GM08714 (cell line): ENCODE results near the gene S100Z.
"Not testable (repeated sequence)": the region's sequence is repeated elsewhere in the genome, so short reads cannot be mapped to it uniquely, and the experiment has no call there.

Source experiments
- H3K4me3 ChIP-seq: fragments of 200-500 bp; sonication (Bioruptor generic); 2 replicates; pipeline ENCODE4 v1.5.1; 2014; ENCODE audit warnings: mild to moderate bottlenecking, low read length, inconsistent platforms
- ZNF274 ChIP-seq: IDR thresholded peaks from 2 replicates; pipeline ENCODE4 v1.6.1; 2012; ENCODE audit warnings: mild to moderate bottlenecking, low read depth, low read length

The S100Z gene

DNA sequence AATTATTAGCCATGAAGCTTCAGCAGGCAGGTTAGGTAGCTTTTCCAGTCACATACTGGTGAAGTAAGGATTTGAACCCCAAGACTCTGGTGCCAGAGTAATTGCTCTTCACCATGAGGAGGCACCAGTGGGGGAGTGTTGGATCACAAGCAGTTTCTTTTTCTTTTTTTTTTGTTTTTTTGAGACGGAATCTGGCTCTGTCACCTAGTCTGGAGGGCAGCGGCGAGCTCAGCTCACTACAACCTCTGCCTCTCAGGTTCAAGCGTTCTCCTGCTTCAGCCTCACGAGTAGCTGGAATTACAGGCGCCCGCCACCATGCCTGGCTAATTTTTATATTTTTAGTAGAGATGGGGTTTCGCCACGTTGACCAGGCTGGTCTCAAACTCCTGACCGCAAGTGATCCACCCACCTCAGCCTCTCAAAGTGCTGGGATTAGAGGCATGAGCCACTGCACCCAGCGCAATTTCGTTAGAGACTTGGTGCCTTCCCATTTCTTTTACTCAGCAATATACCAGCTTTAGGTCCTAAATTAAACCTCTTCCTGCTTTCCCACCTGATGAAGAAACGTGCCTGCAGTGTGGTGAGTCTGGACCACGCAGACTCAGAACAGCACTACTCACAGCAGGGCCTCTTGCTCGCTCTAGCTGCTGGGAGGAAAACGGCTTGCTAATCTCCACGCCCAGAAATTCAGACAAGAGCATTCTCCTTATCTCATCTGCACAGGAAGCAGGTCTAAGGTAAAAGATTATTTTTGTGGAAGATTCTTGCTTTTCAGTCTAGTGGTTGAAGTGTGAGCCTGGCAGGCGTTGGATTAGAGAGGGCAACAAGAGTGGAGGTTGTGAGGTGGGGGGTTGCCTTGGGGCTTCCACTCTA is at the start of gene S100Z:
Gene S100Z, plus strand, starts transcription at position 596 of the 873 bp plus-strand sequence. CDS start 25,346 bp downstream, outside the sequence.
- TF ChIP-seq ZNF274 = no peak
- no peak within 1 kb of the TSS for H3K4me3 ChIP-seq

DNA sequence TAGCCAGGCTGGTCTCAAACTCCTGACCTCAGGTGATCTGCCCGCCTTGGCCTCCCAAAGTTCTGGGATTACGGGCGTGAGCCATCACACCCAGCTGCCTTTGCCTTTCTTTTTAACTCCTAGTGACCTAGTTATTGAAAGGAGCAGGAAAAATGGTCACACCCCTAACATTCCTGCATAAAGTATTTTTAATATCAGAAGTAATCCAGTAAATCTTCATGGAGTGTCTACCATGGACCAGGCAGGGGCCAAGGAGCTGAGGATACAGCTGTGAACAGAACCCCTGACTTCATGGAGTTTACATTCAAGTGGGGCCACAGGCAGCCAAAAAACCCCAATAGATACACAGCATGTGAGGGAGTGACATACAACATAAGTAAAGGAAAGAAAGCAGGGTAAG is 49.2 kb upstream of the S100Z start:
- no peak overlapping the region for H3K4me3 ChIP-seq
- TF ChIP-seq ZNF274 = no peak

DNA sequence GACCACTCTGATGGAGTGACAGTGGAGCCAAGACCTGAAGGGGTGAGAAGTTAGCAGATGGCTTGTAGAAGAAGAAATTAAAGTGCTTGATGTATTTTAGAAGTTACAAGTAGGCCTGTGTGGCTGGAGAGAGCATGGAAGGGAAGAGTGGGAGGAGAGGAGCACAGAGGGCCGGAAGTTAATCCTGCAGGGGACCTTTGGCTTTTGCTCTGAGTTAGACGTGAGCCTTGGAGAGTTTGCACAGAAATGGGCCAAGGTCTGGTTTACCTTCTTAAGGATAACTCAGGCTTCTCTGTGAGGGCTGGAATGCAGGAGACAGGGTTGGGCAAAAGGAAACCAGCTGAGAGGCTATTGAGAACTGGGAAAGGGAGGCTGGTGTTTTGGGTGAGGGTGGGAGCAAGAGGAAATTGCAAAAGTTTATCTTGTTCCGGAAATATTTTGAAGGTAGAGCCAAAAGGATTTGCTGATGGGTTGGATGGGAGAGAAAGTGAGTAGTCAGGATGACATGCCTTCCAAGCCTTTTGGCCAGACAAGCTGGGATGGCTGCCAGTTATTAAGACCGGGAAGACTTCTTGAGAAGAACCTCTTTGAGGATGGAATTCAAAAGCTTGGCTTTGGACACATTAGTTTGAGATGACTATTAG is 48.5 kb upstream of the S100Z start:
- no peak overlapping the region for H3K4me3 ChIP-seq
- TF ChIP-seq ZNF274 = no peak

DNA sequence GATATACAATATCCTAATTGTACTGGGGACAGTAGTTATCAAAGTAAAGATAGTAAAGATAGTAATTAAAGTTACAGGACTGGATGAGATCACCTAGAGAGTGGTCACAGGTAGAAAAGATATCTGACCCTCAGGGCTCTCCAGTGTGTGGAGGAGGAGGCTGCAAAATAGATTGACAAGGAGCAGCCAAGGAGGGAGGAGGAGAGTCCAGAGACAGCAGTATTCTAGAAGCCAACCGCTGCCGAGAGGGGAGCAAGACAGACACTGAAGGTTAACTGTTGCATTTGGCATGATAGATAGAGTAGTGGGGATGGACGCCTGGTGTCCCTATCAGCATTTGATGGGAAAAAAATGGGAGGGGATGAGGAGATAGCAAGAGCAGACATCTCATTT is 48.0 kb upstream of the S100Z start:
- H3K4me3 ChIP-seq = no peak overlapping the region
- no peak for TF ChIP-seq ZNF274

DNA sequence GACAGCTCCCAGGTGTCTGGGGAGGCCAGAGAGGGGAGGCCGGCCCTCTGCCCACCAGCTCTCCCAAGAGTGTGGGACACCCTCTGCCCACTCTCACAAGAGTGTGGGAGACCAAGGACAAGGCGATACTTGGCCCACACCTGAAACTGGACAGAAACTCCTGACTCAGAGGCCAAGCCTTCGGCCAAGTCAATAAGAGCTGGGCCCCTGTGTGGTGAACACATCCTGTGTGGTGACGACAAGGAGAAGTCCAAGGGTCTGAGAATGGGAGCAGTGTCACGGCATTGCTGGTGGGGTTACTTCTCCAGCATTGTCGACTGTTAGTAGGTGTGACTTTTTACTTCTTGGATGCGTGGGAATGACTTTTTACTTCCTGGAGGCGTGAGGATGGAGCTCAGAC is 45.5 kb upstream of the S100Z start:
- TF ChIP-seq ZNF274 = no peak
- no peak overlapping the region for H3K4me3 ChIP-seq

DNA sequence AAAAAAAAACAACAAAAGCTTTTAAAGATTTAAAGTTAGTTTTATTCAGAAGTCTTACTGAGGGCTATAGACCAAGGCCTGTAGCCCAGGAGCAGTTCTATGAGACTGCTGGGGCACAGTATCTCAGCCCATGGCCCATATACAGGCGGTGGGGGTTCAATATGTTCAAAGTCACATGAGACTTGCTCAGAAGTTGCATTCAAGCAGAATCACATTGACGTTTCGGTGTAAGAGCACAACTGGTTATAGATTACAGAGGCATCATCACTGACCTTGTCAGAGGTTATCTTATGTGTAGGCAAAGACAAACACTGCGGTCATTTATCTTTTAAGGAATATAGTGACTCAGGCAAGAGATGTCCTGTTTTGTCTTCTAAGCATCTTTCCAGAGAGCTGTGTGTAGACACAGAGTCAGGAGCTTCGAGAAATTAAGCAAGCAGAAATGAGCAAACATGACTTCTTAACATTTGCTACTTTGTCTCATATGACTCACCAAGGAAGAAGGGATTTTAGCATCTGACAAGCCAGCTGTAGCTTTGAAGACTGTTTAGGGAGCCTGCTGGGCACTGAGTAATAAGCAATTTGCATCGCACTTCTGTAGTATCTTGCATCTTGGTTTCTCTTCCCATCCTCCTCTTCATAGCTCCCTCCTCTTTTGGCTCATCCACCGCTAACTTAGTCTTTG is 43.9 kb upstream of the S100Z start:
- no peak for TF ChIP-seq ZNF274

DNA sequence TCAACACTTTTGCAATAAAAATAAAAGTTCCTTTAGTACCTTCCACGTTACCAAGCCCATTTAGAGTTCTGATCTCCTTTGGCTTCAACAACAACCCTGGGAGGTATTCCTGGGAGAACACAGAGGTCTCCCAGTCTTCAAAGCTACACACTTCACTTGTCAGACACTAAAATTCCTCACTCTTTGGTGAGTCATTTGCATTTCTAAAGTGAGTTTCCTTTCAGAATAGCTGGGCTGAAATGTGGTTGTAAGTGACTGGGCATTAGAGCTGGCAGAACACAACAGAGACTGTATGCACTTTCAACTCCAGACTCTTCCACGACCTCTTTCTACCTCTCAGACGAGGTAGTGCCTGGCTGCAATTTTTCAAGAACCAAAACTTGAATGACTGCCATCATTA is 42.5 kb upstream of the S100Z start:
- no peak overlapping the region for H3K4me3 ChIP-seq

More for the DNA sequence above, 43.9 kb upstream of the S100Z start:
- no peak overlapping the region for H3K4me3 ChIP-seq

DNA sequence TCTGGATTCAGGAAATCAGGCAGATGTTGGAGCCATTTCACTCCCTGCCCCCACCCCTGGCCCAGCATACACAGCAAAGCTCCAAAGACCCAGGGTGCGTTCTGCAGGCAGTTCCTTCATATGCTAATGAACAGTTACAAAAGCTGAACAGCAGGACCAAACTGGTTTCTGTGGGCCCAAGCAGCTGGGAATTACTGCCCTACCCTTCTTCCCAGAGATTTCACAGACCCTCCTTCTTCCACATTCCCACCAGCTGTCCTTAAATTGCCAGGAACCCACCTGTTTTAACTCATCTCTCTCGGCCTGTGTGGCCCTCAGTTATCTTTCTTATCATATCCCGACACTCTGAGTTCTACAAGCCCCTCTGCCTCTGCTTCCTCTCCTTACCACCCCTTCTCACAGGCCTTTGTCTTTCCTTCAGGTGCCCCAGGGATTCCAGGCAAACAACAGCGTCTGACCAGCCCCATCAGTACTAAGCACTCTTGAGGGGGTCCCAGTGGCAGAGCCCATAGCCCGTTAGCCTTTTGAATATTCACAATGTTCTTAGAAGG is 41.6 kb upstream of the S100Z start:
- no peak overlapping the region for H3K4me3 ChIP-seq
- TF ChIP-seq ZNF274 = no peak

More for the DNA sequence above, 42.5 kb upstream of the S100Z start:
- TF ChIP-seq ZNF274 = no peak

DNA sequence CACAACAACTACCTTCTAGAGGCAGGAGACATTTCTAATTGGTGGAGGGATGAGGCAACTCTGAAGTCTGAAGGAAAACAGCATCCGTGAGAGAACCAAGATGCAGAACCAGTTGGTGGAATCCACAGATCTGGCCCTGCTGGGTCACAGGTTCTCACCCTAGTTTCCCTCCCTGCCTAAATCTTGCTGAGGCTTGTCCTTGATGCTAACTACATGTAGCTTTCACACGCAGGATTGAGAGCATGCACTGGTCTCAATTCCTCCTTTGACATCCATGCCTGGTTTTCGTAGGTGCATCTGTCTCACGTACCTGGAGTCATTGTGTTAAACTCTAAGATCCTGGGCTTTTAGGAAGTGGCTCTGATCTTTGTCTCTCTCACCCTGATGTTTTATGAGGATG is 40.7 kb upstream of the S100Z start:
- no peak for TF ChIP-seq ZNF274
- H3K4me3 ChIP-seq = no peak overlapping the region

DNA sequence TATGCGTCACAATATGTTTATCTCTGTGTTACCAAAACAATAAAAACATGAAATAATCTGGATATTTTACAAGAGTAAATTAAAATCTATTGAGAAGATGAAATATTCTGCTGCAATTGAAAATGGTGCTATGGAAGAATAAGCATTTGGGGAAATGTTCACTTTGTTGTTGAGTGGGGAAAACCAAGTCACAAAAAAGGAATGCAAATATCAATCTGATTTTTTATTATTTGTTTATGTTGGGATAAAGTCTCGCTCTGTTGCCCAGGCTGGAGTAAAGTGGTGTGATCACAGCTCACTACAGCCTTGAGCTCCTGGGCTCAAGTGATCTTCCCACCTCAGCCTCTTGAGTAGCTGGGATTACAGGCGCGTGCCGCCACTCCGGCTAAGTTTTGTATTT is 39.6 kb upstream of the S100Z start:
- no peak overlapping the region for H3K4me3 ChIP-seq
- TF ChIP-seq ZNF274 = no peak

DNA sequence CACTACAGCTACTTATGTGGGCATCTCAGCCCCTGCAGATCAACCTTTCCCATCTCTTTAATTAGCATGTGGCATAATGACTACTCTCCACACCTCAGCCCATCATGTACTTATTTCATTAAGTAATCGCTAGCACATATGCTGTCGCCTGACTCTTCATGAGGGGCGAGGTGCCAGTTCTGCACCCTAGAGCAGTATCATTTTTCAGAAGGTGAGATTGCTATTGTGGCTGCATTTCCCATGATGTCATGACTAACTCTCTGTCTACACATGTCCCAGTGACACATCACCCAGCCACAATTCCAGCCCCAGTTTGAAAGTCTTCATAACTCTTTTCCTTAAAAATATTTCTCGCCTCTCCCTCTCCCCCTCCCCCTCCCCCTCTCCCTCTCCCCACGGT is 38.6 kb upstream of the S100Z start:
- TF ChIP-seq ZNF274 = no peak
- H3K4me3 ChIP-seq = no peak overlapping the region

DNA sequence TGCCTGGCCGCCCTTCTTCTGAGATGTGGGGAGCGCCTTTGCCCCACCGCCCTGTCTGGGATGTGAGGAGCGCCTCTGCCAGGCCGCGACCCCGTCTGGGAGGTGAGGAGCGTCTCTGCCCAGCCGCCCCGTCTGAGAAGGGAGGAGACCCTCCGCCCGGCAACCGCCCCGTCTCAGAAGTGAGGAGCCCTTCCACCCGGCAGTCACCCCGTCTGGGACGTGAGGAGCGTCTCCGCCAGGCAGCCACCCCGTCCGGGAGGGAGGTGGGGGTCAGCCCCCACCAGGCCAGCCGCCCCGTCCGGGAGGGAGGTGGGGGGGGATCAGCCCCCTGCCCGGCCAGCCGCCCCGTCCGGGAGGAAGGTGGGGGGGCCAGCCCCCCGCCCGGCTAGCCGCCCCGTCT is 37.6 kb upstream of the S100Z start:
- not testable (repeated sequence) for H3K4me3 ChIP-seq

DNA sequence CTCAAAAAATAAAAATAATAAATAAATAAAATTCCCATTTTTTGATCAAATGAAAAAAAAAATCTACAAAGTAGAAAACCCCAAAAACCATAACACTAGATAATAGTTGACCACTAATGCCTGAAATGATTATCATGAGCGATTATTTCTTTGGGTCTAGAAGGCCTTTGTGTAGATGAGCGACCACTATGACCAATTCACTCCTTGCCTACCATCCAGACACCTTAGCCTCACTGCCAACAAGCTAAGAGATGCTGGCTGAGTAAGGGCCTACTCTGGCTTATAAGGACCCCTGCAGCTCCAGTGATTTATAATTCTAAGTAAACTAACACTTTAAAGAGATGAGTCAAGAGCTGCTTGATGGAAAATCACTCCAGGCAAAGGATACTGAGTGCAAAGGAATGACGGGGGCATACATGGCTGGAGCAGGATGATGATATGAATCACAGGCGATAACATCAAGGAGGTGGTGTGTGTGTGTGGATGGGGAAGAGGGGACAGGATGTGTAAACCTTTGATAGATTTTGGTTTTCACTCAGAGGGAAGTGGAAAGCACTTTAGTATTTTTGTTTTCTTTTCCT is 35.7 kb upstream of the S100Z start:
- TF ChIP-seq ZNF274 = no peak
- no peak overlapping the region for H3K4me3 ChIP-seq

DNA sequence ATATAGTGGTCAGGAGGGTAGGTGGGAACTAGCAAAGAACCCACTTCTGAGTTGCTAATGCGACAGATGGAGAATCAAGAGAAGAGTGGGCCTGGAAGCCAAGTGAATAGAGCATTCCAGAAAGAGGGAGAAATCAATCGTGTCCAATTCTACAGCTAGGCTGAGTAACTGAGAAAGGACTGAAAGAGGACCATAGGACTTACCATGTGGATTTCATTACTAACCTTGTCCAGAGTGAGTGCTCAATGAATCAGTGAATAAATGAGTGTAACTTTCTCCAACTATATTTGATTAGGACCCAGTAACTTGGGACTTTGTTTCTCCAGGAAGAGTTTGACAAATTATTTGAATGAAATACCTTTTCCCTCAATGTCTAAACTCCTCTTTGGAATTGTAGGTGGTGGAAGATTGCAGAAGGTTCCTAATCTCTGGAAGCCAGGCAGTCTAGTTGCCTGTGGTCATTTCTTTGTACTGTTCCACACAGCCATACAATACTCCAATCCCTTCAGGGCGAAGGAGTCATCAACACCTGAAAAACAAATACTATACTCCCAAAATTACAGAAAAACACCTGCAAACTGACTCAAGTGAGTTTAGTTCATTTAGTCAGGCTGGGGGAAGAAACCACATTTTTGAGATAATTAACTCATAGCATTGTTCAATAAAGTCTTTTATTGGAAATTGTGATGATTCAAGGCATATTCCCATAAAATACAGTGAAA is 33.5 kb upstream of the S100Z start:
- no peak for TF ChIP-seq ZNF274
- no peak overlapping the region for H3K4me3 ChIP-seq
